K562 (cell line): Measurements from ENCODE around the gene ENG. TPM values are rescaled to one million over a fixed set of nuclear protein-coding genes. Genes with fewer than 3 reads are reported as not detected.

Experiments used
- BCL6 ChIP-seq: fragments of 250-450 bp; sonication (Bioruptor Pico); IDR thresholded peaks from 2 replicates; pipeline ENCODE4 v1.4.0; 2020
- BRCA1 ChIP-seq, 2 experiments: fragments of 450-650 bp in 1 of 2; sonication (generic) in 1 of 2; formaldehyde crosslinking in 1 of 2; IDR thresholded peaks; 2 replicates each; pipeline versions ENCODE4 v1.5.0 to v1.6.1; 2017 to 2020; ENCODE audit warnings: mild to moderate bottlenecking in 1 of 2, missing genetic modification reagents in 1 of 2
- CHD2 ChIP-seq: IDR thresholded peaks from 2 replicates; pipeline ENCODE4 v1.6.1; 2011; ENCODE audit warnings: low read depth, low read length
- GATAD2A ChIP-seq: fragments of 450-650 bp; IDR thresholded peaks from 2 replicates; pipeline ENCODE4 v1.6.1; 2017
- JUNB ChIP-seq: fragments of 450-650 bp; formaldehyde crosslinking; conservative IDR thresholded peaks from 2 replicates; pipeline ENCODE4 v1.4.0; 2020; ENCODE audit warnings: mild to moderate bottlenecking
- KAT2B ChIP-seq: IDR thresholded peaks from one replicate; pipeline ENCODE4 v1.6.1; 2012; ENCODE audit warnings: low read depth, mild to moderate bottlenecking, control low read depth, inconsistent platforms, low read length, moderate library complexity
- KDM4B ChIP-seq, 2 experiments: fragments of 450-650 bp in 1 of 2; sonication (generic) in 1 of 2; IDR thresholded peaks; 2 replicates each; pipeline ENCODE4 v1.6.1; 2016 to 2017; ENCODE audit warnings: borderline replicate concordance in 2 of 2, antibody characterized with exemption in 1 of 2, low read depth in 1 of 2, mild to moderate bottlenecking in 1 of 2
- MAZ ChIP-seq, 2 experiments: fragments of 450-650 bp in 1 of 2; sonication (generic) in 1 of 2; formaldehyde crosslinking; IDR thresholded peaks in 1 of 2; conservative IDR thresholded peaks in 1 of 2; 2 replicates each; pipeline versions ENCODE4 v1.4.0 to v1.5.0; 2020; ENCODE audit warnings: mild to moderate bottlenecking in 1 of 2, missing genetic modification reagents in 1 of 2
- MCM2 ChIP-seq: fragments of 450-650 bp; IDR thresholded peaks from 2 replicates; pipeline ENCODE4 v1.6.1; 2017; ENCODE audit warnings: low read depth, mild to moderate bottlenecking
- MEIS2 ChIP-seq: fragments of 450-650 bp; IDR thresholded peaks from 2 replicates; pipeline ENCODE4 v1.6.1; 2014; ENCODE audit warnings: mild to moderate bottlenecking; ENCODE audit not compliant: partially characterized antibody
- MYBL2 ChIP-seq, 2 experiments: fragments of 450-650 bp in 1 of 2; sonication (generic) in 1 of 2; formaldehyde crosslinking in 1 of 2; IDR thresholded peaks; 2 replicates each; pipeline versions ENCODE4 v1.6.1 to v1.8.1; 2017 to 2022; ENCODE audit warnings: borderline replicate concordance in 1 of 2, inconsistent platforms in 1 of 2, low read depth in 1 of 2, mild to moderate bottlenecking in 1 of 2, missing genetic modification reagents in 1 of 2, moderate library complexity in 1 of 2
- OTX1 ChIP-seq: fragments of 450-650 bp; formaldehyde crosslinking; IDR thresholded peaks from 2 replicates; pipeline ENCODE4 v1.4.0; 2022; ENCODE audit warnings: mild to moderate bottlenecking
- PTRF ChIP-seq: fragments of 450-650 bp; IDR thresholded peaks from 2 replicates; pipeline ENCODE4 v1.6.1; 2016; ENCODE audit warnings: mild to moderate bottlenecking, missing genetic modification characterization, missing compliant biosample characterization
- PYGO2 ChIP-seq: fragments of 450-650 bp; IDR thresholded peaks from 2 replicates; pipeline ENCODE4 v1.6.1; 2016; ENCODE audit warnings: mild to moderate bottlenecking, missing genetic modification characterization, moderate library complexity, missing compliant biosample characterization
- RBM34 ChIP-seq: fragments of 200-400 bp; formaldehyde crosslinking; IDR thresholded peaks from 2 replicates; pipeline ENCODE4 v1.6.1; 2018; ENCODE audit warnings: low read length, borderline replicate concordance; ENCODE audit not compliant: insufficient read depth
- SIX5 ChIP-seq, 2 experiments: IDR thresholded peaks; 2 replicates each; pipeline ENCODE4 v1.6.1; 2011; ENCODE audit warnings: low read length in 2 of 2, borderline replicate concordance in 1 of 2, low read depth in 1 of 2, mild to moderate bottlenecking in 1 of 2, moderate library complexity in 1 of 2; ENCODE audit not compliant: insufficient read depth in 1 of 2
- SRSF7 ChIP-seq: fragments of 200-400 bp; formaldehyde crosslinking; optimal IDR thresholded peaks from 2 replicates; pipeline ENCODE3; 2017; ENCODE audit warnings: mild to moderate bottlenecking, low read depth, low read length
- ZBTB5 ChIP-seq: fragments of 450-650 bp; IDR thresholded peaks from 2 replicates; pipeline ENCODE4 v1.6.1; 2017; ENCODE audit warnings: antibody characterized with exemption
- ZNF766 ChIP-seq: fragments of 200-800 bp; sonication (Bioruptor generic); conservative IDR thresholded peaks from 2 replicates; pipeline ENCODE4 v1.6.1; 2016; ENCODE audit warnings: missing genetic modification characterization, missing compliant biosample characterization
- polyA plus RNA-seq, 8 experiments: library from polyadenylated mRNA; depleted of rRNA in 4 of 8; stranded (reverse) in 5 of 8; unstranded in 3 of 8; fragments of >200 nt; fragmentation: Nextera tagmentation in 2 of 8; fragmentation: Illumina TruSeq in 1 of 8; extraction: Ambion mirVana in 2 of 8; extraction: Trizol in 1 of 8; gene quantifications; 2 replicates each; pipeline versions ENCODE4 v1.2.1 to v1.2.3, GENCODE V29; 2011 to 2014; ENCODE audit warnings: inconsistent platforms in 1 of 8, missing spikeins in 1 of 8
- total RNA-seq, 7 experiments: library from RNA; depleted of rRNA in 6 of 7; stranded (reverse); fragments of >200 nt in 6 of 7; fragmentation: Illumina TruSeq in 2 of 7; extraction: Trizol in 2 of 7; gene quantifications; 2 replicates each; pipeline versions ENCODE4 v1.2.1 to v1.2.3, GENCODE V29; 2011 to 2021; ENCODE audit warnings: low replicate concordance in 1 of 7
- TF ChIP-seq, protein P1 (sequence below), 2 experiments: IDR thresholded peaks in 1 of 2; conservative IDR thresholded peaks in 1 of 2; 2 replicates each; pipeline ENCODE4 v1.6.1; 2016; ENCODE audit warnings: low read depth in 2 of 2, mild to moderate bottlenecking in 1 of 2, missing compliant biosample characterization in 1 of 2, missing genetic modification characterization in 1 of 2, moderate library complexity in 1 of 2
- TF ChIP-seq, protein P2 (sequence below): fragments of 450-650 bp; formaldehyde crosslinking; IDR thresholded peaks from 2 replicates; pipeline ENCODE4 v1.4.0; 2022; ENCODE audit warnings: missing genetic modification characterization
- TF ChIP-seq, protein P3 (sequence below): sonication (generic); formaldehyde crosslinking; IDR thresholded peaks from 2 replicates; pipeline ENCODE4 v1.8.0; 2022; ENCODE audit warnings: mild to moderate bottlenecking, missing genetic modification reagents

The ENG gene
- total and polyA plus RNA-seq, 9 of the 15 experiments (the other 6 are each of a cell fraction or from before 2014, with no cell fraction given) = 0.04 to 0.40 (median 0.14) TPM; not detected in 1

- TF ChIP-seq PYGO2 (tag) = no peak
- TF ChIP-seq MAZ (CRISPR knock-in tag; conservative IDR thresholded peaks at IDR 0.05 in 1 of 2, IDR thresholded peaks at IDR 0.05 in 1 of 2) = peak; percentile 57 to 87; a peak in 3 of 4 replicates
- TF ChIP-seq PTRF = no peak
- no peak for TF ChIP-seq KAT2B
- TF ChIP-seq ZBTB5 = no peak
- no peak for TF ChIP-seq ZNF766 (CRISPR knock-in tag)
- TF ChIP-seq CHD2 = no peak
- no peak for TF ChIP-seq RBM34
- TF ChIP-seq MCM2 = no peak
- TF ChIP-seq JUNB (CRISPR knock-in tag) = no peak
- TF ChIP-seq, protein P1, sequence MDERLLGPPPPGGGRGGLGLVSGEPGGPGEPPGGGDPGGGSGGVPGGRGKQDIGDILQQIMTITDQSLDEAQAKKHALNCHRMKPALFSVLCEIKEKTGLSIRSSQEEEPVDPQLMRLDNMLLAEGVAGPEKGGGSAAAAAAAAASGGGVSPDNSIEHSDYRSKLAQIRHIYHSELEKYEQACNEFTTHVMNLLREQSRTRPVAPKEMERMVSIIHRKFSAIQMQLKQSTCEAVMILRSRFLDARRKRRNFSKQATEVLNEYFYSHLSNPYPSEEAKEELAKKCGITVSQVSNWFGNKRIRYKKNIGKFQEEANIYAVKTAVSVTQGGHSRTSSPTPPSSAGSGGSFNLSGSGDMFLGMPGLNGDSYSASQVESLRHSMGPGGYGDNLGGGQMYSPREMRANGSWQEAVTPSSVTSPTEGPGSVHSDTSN (CRISPR knock-in tag; IDR thresholded peaks at IDR 0.05; ENCODE audit: low read depth) = no peak
- TF ChIP-seq, protein P1 (tag; conservative IDR thresholded peaks at IDR 0.05; ENCODE audit: low read depth) = no peak
- TF ChIP-seq GATAD2A = no peak
- TF ChIP-seq BRCA1 (IDR thresholded peaks at IDR 0.05) = no peak
- no peak for TF ChIP-seq BRCA1 (CRISPR knock-in tag; IDR thresholded peaks at IDR 0.05)
- no peak for TF ChIP-seq KDM4B (IDR thresholded peaks at IDR 0.05; ENCODE audit: borderline replicate concordance in 2 of 2, low read depth in 1 of 2)
- TF ChIP-seq, protein P2, sequence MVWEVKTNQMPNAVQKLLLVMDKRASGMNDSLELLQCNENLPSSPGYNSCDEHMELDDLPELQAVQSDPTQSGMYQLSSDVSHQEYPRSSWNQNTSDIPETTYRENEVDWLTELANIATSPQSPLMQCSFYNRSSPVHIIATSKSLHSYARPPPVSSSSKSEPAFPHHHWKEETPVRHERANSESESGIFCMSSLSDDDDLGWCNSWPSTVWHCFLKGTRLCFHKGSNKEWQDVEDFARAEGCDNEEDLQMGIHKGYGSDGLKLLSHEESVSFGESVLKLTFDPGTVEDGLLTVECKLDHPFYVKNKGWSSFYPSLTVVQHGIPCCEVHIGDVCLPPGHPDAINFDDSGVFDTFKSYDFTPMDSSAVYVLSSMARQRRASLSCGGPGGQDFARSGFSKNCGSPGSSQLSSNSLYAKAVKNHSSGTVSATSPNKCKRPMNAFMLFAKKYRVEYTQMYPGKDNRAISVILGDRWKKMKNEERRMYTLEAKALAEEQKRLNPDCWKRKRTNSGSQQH (CRISPR knock-in tag) = no peak
- TF ChIP-seq MEIS2 = peak; percentile 37
- TF ChIP-seq SIX5 (IDR thresholded peaks at IDR 0.05; ENCODE audit: borderline replicate concordance in 1 of 2, insufficient read depth in 1 of 2, low read depth in 1 of 2, low read length in 2 of 2) = no peak
- no peak for TF ChIP-seq OTX1 (CRISPR knock-in tag)
- TF ChIP-seq SRSF7 = no peak
- TF ChIP-seq BCL6 (CRISPR knock-in tag) = no peak
- TF ChIP-seq, protein P3, sequence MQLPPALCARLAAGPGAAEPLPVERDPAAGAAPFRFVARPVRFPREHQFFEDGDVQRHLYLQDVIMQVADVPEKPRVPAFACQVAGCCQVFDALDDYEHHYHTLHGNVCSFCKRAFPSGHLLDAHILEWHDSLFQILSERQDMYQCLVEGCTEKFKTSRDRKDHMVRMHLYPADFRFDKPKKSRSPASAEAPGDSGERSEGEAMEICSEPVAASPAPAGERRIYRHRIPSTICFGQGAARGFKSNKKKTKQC (CRISPR knock-in tag) = no peak
- no peak for TF ChIP-seq MYBL2 (IDR thresholded peaks at IDR 0.05; ENCODE audit: low read depth)
- TF ChIP-seq MYBL2 (CRISPR knock-in tag; IDR thresholded peaks at IDR 0.05; ENCODE audit: borderline replicate concordance) = no peak
These were observed 23.1 kb upstream of the ENG start, which contains the start of gene AK1 (continued) for GRCh38 chr9:127877566-127877998.
